GM18907 (cell line): ENCODE measurements around the gene VAMP2.
A peak's percentile ranks its signal among the peaks of the same experiment; 100 is the strongest.

ENCODE experiments used
- ATAC-seq: cut with Tn5 transposase; IDR thresholded peaks from one replicate; pipeline ENCODE4 v1.9.1; 2021; ENCODE audit warnings: mild to moderate bottlenecking, moderate library complexity; ENCODE audit not compliant: unreplicated experiment

The VAMP2 gene

GRCh38 chr17:8124350-8125153, 38.2 kb downstream of the VAMP2 start:
- ATAC-seq = no peak

GRCh38 chr17:8123695-8124349, 38.9 kb downstream of the VAMP2 start, which contains the start of gene HES7:
TSS of gene HES7 (minus strand) at chr17:8124106. CDS start at chr17:8124084, 22 bp downstream.
- ATAC-seq = no peak

- no peak for ATAC-seq
Observed at GRCh38 chr17:8122924-8123694, 39.6 kb downstream of the VAMP2 start.

GRCh38 chr17:8122422-8122923, 40.3 kb downstream of the VAMP2 start:
- no peak for ATAC-seq

- peak; percentile 23 for ATAC-seq
Observed at GRCh38 chr17:8121681-8122421, 40.9 kb downstream of the VAMP2 start.

GRCh38 chr17:8121407-8121680, 41.4 kb downstream of the VAMP2 start:
- no peak for ATAC-seq

GRCh38 chr17:8120520-8121406, 42.0 kb downstream of the VAMP2 start:
- no peak for ATAC-seq

- ATAC-seq = peak; percentile 37
Observed at GRCh38 chr17:8119581-8120519, 42.9 kb downstream of the VAMP2 start.

GRCh38 chr17:8118769-8119580, 43.8 kb downstream of the VAMP2 start:
- ATAC-seq = peak; percentile 44

GRCh38 chr17:8117980-8118768, 44.6 kb downstream of the VAMP2 start, which contains the start of gene ALOXE3:
TSS of gene ALOXE3 (minus strand) at chr17:8118514. CDS start at chr17:8117990, 524 bp downstream.
- no peak for ATAC-seq

- ATAC-seq = no peak
Observed at GRCh38 chr17:8117367-8117979, 45.3 kb downstream of the VAMP2 start.

GRCh38 chr17:8116776-8117175, 46.0 kb downstream of the VAMP2 start:
- ATAC-seq = no peak

GRCh38 chr17:8110907-8111306, 51.8 kb downstream of the VAMP2 start:
- ATAC-seq = no peak

- no peak for ATAC-seq
Observed at GRCh38 chr17:8110456-8110804, 52.3 kb downstream of the VAMP2 start.

GRCh38 chr17:8109661-8110455, 52.9 kb downstream of the VAMP2 start:
- ATAC-seq = no peak
